ENCODE results near the gene ARF1.
"Not testable (repeated sequence)": the region's sequence is repeated elsewhere in the genome, so short reads cannot be mapped to it uniquely, and the experiment has no call there.

The ARF1 gene

DNA sequence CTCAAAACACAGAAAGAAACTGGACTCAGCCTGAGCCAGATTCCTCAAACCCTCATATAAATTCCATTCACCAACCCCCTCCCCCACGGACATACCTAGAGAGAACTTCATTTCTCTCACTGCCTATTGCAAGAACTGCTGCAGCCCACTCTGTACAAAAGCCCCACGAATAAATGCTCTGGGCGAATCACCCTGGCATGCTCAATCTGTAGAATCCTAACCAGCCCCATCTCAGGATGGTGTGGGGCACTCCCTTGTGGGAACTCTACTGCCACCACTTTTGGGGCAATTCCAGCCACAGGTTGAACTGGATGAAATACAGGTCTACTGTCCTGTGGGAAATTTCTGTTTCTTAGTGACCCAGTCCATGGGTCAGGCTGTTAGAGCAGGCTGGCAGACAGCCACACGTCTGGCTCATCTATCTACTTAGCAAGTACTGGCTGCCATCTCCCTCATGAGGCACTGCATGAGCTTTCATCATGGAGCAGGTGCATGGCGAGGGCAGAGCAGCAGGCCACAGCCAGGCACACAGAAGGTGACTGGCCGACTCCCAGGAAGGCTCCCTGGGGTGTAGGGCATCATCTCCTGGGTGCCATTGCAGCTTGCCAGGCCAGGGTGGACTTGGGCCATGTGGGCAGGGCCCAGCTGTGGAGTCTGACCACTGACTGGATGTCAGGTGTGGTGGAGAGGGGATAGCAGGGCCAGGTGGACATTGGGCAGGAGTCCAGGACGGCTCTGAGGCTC is 22.2 kb downstream of the ARF1 start:
- DNase-seq, result no peak

DNA sequence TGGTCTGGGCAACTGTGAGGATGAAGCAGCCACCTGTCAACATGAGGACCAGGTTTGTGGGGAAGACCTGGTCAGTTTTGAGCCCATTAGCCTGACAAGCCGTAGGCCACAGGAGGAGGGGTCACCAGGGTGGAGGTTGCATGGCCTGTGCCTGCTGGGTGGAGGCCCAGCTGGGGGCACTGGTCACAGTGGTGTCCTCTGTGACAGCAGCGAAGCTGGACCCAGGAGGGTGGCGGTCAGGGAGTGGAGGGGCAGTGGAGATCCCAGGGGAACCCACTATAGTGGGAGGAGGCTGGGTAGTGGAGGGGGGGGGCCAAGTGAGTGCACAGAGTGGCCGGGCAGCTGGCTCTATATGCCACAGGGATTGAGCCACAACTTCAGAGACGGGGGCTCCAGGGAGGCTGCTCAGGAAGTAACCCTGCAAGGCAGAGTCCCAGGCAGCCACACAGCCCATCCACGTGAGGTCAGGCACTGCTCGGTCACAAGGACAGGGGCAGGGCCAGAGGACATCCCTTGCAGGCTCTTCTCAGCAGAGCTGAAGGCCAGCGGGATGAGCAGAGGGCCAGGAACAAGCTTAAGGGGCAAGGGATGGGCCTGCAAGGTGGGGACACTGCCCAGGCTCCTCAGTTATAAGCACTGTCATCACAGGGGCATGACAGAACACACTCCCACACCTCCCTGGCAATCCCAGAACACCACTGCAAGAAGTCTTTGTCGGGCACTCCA is 22.9 kb downstream of the ARF1 start:
- no peak for DNase-seq

DNA sequence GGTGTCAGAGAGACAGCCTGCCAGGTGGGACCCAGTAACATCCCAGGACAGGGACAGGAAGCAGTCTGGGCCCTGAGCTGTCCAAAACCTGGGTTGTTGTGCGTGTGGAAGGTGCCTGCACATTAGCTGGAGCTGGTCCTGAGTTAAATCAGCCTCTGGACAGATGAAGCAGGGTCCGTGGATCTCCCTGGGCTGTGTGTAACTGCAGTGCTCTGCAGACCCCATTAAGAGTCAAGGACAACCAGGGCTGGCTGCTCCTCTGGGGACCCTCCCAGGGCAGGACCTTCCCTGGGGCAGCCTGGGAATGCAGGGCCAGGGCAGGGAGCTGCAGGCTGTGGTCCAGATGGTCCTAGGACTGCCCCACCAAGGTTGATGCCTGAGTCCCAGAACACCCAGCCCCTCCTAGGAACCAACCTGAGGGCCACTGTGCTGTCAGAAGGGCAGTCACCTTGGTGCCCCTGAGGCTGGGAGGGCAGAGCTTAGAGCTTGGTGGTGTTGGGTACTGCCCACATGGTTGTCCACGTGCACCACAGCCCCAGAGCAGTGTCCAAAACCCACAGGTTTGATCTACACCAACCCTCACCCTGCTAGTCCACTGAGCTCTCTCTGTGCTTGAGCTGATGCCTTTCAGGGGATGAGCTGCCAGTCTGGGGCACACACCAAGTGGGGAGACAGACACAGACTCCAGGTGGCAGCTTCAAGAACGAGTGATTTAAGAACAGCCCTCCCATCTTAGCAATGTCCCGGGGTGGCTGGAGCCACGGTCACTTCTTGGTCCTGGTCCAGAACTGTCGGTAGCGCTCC is 23.7 kb downstream of the ARF1 start:
- DNase-seq, result no peak

DNA sequence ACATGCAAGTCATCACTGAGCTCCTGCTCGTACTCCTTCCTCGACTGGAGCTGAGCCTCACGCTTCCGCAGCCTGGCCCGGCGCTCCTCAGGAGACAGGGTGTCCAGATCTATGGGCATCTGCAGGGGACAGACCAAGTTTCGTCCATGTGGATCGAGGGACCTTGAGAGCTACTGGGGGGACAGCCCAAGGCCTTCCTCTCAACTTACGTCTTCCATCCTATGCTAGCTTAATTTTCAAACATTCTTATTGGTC is 24.2 kb downstream of the ARF1 start:
- DNase-seq, result no peak

DNA sequence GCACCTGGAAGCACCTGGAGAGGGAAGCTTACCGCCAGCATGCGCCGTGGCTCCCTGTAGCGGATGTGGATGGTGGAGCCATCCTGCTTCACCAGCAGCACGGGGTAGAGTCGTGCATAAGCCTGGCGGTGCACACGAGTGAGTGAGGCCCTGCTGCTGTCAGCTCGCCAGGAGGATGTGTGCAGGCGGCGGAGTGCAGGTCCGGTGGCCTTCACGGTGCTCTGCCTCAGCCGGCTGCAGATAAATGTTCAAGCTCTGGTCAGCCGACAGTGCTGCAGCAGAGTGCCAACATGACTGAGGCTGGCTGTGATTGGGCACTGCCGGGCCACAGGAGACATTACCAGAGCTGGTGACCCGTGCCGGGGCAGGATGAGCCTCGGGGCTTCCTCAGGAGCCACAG is 25.1 kb downstream of the ARF1 start:
- DNase-seq, result no peak

DNA sequence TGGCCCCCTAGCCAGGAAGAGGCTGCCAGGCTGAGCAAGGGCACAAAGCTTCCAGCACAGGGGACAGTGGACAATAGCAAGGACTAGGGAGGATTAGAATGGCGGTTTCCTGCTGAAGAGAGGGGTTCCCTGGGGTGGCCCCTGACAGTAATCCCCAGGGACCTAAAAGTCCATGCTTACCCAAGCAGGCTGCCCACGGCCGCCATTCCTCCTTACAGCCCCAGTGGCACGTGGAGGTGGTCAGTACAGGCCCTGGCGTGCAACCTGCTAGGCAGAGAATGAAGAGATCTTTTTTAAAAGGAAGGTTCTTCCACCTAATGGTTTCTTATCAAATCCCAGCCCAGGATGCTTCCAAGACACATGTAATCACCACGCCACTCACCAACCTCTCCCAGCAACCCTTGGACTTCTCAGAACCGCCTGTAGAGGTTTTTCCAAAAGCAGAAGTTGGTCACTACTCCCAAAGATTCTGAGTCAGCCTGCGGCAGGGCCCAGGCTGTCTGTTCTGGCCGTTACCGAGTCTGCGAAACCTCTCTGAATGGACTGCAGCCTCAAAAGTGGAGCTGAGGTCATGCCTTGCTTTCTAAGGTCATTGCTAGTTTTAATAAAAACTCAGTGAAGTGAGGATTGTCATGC is 25.7 kb downstream of the ARF1 start:
- DNase-seq, result no peak

DNA sequence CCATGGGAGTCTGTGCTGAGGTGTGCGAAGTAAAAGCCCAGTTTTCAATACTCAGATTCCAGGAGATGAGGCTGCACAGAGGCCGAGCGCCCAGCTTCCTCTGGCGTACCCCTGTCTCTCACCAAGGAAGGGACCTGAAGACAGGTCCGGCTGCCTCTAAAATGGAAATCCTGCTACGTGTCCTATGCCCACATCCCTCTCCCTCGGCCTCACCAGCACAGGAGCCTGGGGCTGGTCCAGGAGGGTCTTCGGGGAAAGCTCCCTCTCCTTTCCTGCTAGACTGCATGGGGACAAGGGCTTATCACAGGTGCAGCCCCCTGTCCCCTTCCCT is 26.2 kb downstream of the ARF1 start:
- DNase-seq, result no peak

DNA sequence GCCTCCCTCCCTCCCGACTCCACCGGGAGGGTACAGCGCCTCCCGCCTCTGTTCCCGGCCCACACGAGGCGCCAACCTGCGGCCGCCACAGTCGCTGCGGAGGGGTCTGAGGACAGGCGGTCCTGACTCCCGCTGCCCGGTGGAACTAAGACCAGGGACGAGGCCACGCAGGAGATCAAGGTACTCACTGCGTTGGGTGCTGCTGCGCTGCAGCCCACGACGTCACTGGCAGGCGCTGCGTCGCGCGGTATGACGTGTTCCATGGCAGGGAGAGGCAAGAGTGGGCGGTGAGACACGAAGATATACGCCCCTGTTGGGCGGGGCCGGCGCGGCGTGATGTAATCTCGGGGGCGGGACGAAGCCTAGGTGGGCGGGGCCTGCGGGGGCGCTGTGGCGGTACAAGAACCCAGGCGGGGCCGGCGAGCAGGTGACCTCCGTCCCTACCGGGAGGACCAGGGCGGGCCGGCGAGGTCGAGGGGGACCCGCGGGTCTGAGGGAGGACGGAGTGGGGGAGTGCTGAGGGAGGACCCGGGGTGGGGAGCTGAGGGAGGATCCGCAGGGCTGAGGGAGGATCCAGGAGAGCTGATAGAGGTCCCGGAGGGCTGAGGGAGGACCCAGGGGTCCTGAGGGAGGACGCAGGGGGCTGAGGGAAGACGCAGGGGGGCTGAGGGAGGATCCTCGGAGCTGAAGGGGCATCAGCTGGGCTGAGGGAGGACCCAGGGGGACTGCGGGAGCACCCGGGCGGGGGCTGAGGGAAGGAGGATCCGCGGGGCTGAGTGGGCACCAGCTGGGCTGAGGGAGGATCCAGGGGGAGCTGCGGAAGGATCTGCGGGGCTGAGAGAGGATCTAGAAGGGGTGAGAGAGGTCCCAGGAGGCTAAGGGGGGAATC is 26.8 kb downstream of the ARF1 start, which contains the start of gene MRPL55:
Gene MRPL55 (minus strand): TSS at position 227 of the 889 bp plus-strand sequence. CDS start 1,039 bp downstream, outside the sequence.
- DNase-seq, result peak; percentile 71

DNA sequence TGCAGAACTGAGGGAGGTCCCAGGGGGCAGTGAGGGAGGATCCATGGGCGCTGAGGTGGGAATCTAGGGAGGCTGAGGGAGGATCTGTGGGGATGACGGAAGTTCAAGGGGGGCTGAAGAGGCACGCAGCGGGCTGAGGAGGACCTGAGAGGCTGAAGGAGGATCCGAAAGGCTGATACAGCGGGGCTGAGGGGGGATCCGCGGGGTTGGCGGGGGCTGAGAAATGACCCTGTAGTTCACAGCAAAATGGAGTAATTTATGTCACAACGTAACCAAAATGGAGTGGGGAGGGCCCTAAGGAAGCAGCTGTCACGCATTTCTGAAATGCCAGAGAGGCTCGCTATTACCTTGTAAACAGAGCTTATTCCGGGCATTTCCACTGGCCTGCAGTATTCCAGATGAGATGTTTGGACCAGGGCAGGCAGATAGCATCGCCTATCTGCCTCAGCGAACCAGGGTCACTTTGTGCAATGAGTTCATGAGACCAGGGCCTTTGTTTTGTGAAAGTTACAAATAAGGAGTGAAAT is 27.5 kb downstream of the ARF1 start:
- no peak for DNase-seq

DNA sequence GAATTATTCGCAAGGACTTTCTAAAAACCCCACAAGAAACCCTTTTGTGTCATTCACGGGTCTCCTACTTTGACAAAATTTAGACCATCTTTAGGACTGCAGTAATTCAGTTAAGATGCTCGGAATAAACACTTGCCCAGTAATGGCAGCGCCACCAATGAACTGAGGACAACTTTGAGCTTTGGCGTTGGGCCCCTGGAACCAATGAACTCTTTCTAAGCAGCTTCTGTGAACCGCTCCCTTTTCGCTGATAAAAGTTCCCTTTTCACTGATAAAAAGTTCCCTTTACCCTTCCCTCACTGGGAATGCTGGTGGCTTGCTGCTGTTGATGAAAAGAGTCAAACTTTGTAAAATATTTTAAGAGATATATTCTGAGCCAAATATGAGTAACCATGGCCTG is 28.0 kb downstream of the ARF1 start:
- DNase-seq, result no peak

DNA sequence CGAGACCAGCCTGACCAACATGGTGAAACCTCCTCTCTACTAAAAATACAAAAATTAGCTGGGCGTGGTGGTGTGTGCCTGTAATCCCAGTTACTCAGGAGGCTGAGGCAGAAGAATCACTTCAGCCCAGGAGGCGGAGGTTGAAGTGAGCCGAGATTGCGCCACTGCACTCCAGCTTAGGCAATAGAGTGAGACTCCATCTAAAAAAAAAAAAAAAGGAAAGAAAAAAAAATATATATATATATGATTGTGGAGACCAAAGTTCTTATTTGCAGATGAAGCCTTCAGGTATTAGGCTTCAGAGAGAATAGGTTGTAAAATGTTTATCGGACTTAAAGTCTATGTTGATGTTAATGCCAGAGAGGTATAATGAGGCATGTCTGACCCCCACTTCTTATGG is 28.8 kb downstream of the ARF1 start:
- not testable (repeated sequence) for DNase-seq

DNA sequence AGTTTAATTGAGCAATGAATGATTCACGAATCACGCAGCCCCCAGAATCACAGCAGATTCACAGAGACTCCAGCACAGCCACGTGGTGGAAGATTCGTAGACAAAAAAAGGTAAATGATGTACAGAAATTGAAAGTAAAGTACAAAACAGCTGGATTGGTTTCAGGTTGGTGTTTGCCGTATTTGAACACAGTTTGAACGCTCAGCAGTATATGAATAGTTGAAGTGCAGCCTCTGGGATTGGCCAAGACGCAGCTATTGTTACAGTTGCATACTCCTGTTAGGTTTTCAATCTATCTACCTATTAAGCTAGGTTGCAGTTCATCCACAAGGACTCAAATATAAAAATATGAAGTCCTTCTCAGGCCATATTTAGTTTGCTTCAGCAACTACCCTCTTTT is 29.7 kb downstream of the ARF1 start:
- no peak for DNase-seq

DNA sequence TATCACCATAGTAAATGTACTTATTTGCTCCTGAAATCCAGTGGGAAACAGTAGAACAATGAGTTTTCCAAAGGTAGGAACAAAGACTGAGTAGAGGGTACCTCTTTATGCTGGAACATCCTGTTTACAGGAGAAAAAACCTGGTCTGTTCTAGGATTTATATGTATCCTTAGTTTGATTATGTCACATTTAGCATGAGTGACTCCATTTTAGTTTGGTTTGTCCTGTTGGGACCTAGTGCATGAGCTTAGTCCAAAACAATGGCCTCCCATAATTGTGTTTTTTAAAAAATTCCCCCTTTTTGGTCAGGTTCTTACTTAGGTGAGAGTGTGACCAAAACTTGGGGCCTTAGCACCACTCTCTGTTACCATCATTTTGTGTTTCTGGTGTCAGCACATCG is 30.1 kb downstream of the ARF1 start:
- DNase-seq, result no peak

DNA sequence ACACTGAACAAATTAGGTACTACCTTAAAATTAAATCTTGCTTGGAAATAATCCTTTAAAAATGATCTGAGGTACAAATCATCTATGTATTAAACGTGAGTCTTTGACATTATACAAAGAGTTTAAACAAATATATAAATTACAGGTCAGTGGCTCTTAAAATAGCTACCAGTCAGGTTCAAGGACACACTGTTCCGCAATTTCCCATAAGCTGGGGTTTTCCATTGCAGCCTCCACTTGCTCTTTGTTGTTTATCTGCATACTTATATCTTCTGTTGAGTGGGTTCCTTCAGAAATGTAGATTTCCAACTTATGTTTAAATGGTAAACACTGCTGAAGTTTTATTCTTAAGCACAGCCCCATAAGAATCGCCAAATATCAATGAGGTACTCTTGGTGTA is 32.3 kb downstream of the ARF1 start:
- DNase-seq, result no peak

DNA sequence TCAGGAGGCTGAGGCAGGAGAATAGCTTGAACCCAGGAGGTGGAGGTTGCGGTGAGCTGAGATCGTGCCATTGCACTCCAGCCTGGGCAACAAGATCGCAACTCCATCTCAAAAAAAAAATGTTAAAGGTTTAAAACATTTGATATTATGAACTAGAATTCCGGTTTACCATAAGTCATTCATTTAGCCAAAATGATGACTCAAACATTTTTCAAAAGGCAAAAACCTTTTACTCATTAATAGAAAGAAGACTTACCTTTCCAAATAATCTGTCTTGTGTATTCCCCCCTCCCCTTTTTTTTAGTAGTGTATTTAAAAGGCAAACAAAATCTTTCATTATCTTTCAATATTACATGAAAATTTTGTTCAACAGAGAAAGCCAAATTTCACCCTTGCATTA is 34.8 kb downstream of the ARF1 start:
- DNase-seq, result no peak

DNA sequence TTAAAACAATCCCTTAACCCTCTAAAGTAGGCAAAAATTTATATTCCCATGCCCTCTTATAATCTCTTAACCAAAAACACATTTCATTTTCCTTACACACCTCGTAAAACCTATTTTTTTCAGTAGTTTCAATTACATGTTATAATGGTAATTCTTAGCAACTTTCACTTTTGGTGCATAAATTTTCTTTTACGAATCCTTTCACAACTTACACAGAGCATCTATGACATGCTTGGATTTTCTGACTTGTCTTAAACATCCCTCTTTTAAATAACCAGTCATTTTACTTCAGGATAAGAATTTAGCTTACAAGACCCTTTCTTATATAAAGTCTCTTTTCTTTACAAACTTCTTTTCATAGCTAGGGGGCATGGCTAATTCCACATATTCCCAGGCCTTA is 35.5 kb downstream of the ARF1 start:
- DNase-seq, result no peak

DNA sequence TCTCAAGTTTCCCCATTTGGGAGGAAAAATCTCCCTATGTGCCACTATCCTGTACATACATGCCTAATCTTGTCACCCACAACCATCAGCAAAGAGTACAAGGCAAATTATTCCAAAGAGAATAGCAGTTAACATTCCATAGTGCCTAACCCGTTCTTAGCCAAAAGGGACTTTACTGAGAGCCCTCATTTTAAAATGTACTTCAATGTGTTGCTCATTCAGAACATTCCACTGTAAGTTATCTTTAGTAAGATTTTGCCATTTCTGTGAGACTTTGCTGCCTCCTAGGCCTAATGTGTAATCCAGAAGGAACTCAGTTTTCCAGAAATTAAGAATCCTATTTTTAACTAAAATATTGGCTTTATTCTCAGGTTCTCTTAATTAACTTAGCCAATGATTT is 37.8 kb downstream of the ARF1 start:
- DNase-seq, result no peak

DNA sequence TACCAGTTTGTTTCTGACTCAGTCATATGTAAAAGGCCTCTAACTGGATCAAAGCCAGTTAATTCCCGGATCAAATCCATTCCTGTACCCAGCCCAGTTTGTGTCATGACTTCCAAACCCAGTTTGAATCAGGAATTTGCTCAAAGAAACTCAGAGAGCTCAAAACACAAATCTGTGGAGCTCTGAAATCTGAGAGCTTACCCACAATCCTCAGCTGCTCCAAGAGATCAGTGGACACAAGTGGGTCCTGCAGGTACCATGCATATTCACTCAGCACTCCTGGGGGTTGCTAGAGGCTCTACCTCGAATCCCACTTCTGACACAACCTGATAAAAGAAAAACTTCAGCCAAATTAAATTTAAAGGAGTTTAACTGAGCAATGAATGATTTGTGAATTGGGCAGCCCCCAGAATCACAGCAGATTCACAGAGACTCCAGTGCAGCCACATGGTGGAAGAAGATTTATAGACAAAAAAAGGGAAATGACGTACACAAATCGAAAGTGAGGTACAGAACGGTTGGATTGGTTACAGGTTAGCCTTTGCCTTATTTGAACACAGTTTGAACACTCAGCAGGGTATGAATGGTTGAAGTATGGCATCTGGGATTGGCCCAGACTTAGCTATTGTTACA is 38.5 kb downstream of the ARF1 start:
- DNase-seq, result no peak

DNA sequence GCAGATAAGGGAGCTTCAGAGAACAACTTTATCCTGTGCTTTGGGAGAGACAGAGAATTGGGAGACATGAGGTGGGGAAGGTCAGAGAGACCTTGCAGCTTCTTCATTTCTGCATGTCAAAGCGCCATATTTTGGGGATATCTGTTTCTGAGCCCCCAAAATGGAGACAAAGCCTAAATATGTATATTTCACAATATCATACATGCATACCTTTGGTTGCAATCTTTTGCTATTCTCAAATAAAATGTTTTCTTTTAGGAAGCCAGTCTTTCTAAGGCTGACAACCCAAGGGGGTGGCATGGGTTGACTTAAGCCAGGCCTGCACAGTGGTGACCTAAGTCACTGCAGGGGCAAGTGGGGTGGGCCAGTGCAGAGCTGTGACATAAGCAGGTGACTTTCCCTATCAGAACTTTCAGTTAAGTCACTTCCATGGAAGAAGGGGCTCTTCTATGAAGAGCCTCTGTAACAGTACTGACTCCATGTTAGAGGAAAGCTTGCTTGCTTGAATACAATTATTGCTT is 40.5 kb downstream of the ARF1 start:
- DNase-seq, result no peak

DNA sequence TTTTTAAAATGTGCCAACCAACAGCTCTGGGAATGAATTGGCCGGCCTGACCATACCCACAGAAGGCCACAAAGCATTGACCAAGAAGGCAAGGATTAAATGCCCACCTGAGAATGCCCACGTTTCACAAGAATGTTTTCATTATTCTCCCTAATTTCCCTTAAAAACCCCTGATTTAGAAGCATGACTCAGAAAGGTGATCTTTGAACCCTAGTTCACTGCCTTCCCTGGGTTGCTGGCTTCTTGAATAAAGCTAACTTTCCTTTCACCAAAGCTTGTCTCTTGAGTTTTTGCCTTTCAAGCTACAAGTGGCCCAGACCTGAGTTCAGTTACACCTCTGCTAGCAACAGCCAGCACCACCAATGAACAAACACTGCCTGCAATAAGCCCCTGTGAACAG is 41.0 kb downstream of the ARF1 start:
- no peak for DNase-seq

DNA sequence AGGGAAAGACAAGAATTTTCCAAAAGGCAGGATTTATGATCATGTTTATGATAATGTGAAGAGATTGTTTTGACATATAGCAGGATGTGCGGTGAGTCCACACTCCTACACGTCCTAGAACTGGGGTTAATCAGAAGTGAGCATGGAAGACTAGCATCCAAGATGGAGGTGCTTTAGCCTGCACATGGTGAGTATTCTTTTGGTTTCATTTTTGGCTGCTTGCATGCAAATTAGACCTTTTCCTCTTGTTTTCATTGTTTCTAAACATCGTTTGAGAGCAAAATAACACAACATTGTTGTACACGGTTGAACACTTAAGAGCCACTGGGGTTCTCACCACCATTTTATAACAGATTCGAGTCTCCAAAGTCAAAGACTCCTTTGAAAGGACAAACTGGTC is 42.7 kb downstream of the ARF1 start:
- no peak for DNase-seq

DNA sequence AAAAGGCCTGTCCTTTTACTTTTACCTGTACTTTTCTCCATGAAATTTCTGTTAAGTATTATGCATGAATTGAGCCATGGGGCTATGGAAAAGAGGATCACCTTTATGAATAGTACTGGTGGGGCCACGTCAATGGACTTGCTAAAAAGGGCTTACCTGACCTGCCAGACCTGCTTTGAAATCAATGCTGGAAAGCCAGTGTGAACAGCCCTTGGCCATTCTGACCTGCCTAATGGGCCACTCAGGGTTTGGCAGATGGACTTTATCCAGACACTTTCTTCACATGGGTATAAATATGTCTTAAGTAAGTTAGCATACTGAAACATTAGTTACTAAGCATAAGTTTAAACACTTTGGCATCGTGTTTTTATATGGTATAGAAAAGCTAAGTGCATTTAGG is 49.3 kb downstream of the ARF1 start:
- no peak for DNase-seq

Measured in NCI-H1436 treated with DMSO at 0.1 percent for 48 hours (cell line).